SK-N-SH (cell line): ENCODE results near the gene SAMD4A.

Experiments used
- CTCF ChIP-seq: fragments of 200-600 bp; sonication (generic); IDR thresholded peaks from 2 replicates; pipeline ENCODE4 v1.6.1; 2017; ENCODE audit warnings: antibody characterized with exemption, mild to moderate bottlenecking, moderate library complexity
- EP300 ChIP-seq, 2 experiments: IDR thresholded peaks; 2 replicates each; pipeline versions ENCODE4 v1.4.0 to v1.6.1; 2012; ENCODE audit warnings: borderline replicate concordance in 1 of 2, low read depth in 1 of 2, low read length in 1 of 2
- POLR2AphosphoS5 ChIP-seq: IDR thresholded peaks from 2 replicates; pipeline ENCODE4 v1.6.1; 2012; ENCODE audit warnings: low read depth, low read length
- RAD21 ChIP-seq: IDR thresholded peaks from 2 replicates; pipeline ENCODE4 v1.6.1; 2012; ENCODE audit warnings: mild to moderate bottlenecking, low read length
- RCOR1 ChIP-seq: fragments of 150-350 bp; IDR thresholded peaks from 2 replicates; pipeline ENCODE4 v1.6.1; 2017; ENCODE audit warnings: antibody characterized with exemption, low read length
- RFX5 ChIP-seq: IDR thresholded peaks from 2 replicates; pipeline ENCODE4 v1.6.1; 2012; ENCODE audit warnings: mild to moderate bottlenecking, improper control_type of control experiment, low read length
- SMC3 ChIP-seq: IDR thresholded peaks from 2 replicates; pipeline ENCODE4 v1.6.1; 2012; ENCODE audit warnings: low read depth, low read length, improper control_type of control experiment
- TF ChIP-seq, protein P1 (sequence below): IDR thresholded peaks from 2 replicates; pipeline ENCODE4 v1.4.0; 2012; ENCODE audit warnings: low read depth, borderline replicate concordance

GRCh38 chr14:54746019-54746418 lies 179.1 kb downstream of the SAMD4A start:
- TF ChIP-seq, protein P1, sequence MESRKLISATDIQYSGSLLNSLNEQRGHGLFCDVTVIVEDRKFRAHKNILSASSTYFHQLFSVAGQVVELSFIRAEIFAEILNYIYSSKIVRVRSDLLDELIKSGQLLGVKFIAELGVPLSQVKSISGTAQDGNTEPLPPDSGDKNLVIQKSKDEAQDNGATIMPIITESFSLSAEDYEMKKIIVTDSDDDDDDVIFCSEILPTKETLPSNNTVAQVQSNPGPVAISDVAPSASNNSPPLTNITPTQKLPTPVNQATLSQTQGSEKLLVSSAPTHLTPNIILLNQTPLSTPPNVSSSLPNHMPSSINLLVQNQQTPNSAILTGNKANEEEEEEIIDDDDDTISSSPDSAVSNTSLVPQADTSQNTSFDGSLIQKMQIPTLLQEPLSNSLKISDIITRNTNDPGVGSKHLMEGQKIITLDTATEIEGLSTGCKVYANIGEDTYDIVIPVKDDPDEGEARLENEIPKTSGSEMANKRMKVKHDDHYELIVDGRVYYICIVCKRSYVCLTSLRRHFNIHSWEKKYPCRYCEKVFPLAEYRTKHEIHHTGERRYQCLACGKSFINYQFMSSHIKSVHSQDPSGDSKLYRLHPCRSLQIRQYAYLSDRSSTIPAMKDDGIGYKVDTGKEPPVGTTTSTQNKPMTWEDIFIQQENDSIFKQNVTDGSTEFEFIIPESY: no peak
- no peak for TF ChIP-seq RAD21
- no peak for TF ChIP-seq RCOR1
- no peak for TF ChIP-seq CTCF
- no peak for TF ChIP-seq SMC3
- TF ChIP-seq POLR2AphosphoS5: no peak
- no peak for TF ChIP-seq RFX5
- no peak for TF ChIP-seq EP300 (IDR thresholded peaks at IDR 0.05; ENCODE audit: borderline replicate concordance in 1 of 2, low read depth in 1 of 2, low read length in 1 of 2)
